GM19372 (cell line): ENCODE results near the gene TBRG4.

Source experiments
- ATAC-seq: cut with Tn5 transposase; IDR thresholded peaks from one replicate; pipeline ENCODE4 v1.9.1; 2021; ENCODE audit warnings: mild to moderate bottlenecking, low read depth, moderate library complexity; ENCODE audit not compliant: unreplicated experiment

TBRG4 gene

GRCh38 chr7:45065031-45065995, 46.2 kb downstream of the TBRG4 start:
- no peak for ATAC-seq

- no peak for ATAC-seq
Observed at GRCh38 chr7:45064047-45064725, 47.3 kb downstream of the TBRG4 start.

- ATAC-seq, result no peak
Observed at GRCh38 chr7:45061806-45062425, 49.6 kb downstream of the TBRG4 start.

GRCh38 chr7:45061352-45061751, 50.1 kb downstream of the TBRG4 start:
- no peak for ATAC-seq

GRCh38 chr7:45060295-45060694, 51.2 kb downstream of the TBRG4 start:
- no peak for ATAC-seq

GRCh38 chr7:45057878-45058277, 53.6 kb downstream of the TBRG4 start:
- ATAC-seq, result no peak

- no peak for ATAC-seq
Observed at GRCh38 chr7:45055594-45056219, 55.8 kb downstream of the TBRG4 start.

- no peak for ATAC-seq
Observed at GRCh38 chr7:45055016-45055415, 56.5 kb downstream of the TBRG4 start.

GRCh38 chr7:45054442-45054841, 57.1 kb downstream of the TBRG4 start:
- ATAC-seq, result no peak

GRCh38 chr7:45053941-45054340, 57.6 kb downstream of the TBRG4 start:
- ATAC-seq, result no peak

- ATAC-seq, result no peak
Observed at GRCh38 chr7:45053401-45053800, 58.1 kb downstream of the TBRG4 start.

- ATAC-seq, result no peak
Observed at GRCh38 chr7:45052011-45052410, 59.5 kb downstream of the TBRG4 start.

- ATAC-seq, result no peak
Observed at GRCh38 chr7:45050198-45050597, 61.3 kb downstream of the TBRG4 start.
